COLO668 (cell line): ENCODE measurements around the gene ADAMTS9.
A peak's percentile ranks its signal among the peaks of the same experiment; 100 is the strongest.

ENCODE experiments used
- DNase-seq: peaks from one replicate; lab custom pipeline; 2025; ENCODE audit not compliant: unreplicated experiment; lab: John Stamatoyannopoulos, UW

Gene ADAMTS9, protein sequence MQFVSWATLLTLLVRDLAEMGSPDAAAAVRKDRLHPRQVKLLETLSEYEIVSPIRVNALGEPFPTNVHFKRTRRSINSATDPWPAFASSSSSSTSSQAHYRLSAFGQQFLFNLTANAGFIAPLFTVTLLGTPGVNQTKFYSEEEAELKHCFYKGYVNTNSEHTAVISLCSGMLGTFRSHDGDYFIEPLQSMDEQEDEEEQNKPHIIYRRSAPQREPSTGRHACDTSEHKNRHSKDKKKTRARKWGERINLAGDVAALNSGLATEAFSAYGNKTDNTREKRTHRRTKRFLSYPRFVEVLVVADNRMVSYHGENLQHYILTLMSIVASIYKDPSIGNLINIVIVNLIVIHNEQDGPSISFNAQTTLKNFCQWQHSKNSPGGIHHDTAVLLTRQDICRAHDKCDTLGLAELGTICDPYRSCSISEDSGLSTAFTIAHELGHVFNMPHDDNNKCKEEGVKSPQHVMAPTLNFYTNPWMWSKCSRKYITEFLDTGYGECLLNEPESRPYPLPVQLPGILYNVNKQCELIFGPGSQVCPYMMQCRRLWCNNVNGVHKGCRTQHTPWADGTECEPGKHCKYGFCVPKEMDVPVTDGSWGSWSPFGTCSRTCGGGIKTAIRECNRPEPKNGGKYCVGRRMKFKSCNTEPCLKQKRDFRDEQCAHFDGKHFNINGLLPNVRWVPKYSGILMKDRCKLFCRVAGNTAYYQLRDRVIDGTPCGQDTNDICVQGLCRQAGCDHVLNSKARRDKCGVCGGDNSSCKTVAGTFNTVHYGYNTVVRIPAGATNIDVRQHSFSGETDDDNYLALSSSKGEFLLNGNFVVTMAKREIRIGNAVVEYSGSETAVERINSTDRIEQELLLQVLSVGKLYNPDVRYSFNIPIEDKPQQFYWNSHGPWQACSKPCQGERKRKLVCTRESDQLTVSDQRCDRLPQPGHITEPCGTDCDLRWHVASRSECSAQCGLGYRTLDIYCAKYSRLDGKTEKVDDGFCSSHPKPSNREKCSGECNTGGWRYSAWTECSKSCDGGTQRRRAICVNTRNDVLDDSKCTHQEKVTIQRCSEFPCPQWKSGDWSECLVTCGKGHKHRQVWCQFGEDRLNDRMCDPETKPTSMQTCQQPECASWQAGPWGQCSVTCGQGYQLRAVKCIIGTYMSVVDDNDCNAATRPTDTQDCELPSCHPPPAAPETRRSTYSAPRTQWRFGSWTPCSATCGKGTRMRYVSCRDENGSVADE (N-terminal part only)

DNA sequence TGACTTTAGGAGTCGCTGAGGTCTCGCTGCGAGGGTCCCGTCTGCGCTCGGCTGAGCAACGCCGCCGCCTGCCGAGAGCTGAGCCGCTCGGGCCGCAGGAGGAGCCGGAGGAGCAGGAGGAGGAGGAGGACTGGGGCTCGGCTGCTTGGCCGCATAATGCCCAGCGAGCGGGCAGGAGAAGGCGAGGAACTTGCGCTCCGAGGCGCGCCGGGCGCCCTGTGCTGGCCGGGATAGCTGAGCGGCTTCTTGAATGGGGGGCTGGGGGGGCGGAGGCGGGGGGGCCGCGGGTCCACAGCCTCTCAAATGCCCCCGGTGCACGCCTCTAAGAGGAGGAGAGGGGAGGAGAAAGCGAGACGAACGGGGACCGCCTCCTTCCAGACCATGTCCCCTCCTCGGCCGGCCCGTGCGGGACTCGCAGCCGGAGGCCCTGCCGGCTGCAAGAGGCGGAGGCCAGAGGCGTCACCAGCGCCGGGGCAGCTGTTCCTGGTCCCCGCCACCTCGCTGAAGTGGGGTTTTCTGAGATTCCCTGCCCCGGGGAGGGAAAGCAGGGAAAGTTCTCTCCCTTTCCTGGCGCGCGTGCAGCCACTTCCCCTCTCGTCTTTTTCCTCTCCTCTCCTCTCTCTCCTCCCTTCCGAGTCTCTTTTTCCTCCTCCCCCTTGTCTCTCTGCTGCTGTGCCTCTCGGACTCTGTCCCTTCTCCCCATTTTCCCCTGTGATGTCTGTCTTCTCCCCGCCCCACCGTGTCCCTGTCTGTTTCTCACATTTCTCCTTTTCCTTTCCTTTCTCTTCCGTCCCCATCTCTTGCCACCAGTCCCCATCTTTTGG lies at the start of gene ADAMTS9:
Gene ADAMTS9, minus strand, starts transcription at position 220 of the 824 bp plus-strand sequence. CDS start 343 bp downstream, outside the sequence.
- peak; percentile 50 for DNase-seq

DNA sequence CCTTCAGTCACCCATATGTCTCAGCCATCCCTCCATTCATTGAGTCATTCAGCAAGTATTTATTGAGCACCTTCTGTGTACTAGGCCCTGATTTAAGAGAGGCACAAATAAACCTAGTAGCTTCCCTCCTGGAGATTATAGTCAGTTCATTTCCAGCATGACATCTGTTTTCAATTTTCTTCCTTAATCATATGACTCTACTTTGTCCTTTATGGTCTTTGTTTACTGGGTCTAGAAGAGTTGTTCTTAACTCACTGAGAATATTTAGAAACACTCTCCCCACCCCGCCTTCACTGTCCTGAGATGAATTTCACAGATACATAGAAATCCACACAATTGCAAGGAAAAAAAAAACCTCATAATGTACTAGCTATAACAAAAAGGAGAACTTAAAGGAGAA lies 44.8 kb upstream of the ADAMTS9 start:
- no peak for DNase-seq

DNA sequence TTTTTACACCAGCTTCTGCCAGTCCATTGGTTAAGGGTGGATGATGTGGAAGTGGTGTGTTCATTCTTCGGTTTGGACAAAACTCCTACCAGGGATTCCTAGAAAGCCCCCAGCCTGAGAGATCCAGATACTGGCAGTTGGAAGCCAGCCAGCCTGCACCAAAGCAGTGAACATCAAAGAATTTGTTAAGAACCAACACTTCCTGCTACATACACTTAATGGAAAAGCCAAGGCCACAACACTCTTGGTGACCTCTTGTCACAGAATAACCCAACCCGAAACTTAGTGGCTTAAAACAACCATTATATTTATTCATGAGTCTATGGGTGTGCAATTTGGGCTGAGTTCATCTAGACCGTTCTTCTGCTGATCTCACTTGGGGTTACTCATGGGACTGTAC lies 42.9 kb upstream of the ADAMTS9 start:
- no peak for DNase-seq

DNA sequence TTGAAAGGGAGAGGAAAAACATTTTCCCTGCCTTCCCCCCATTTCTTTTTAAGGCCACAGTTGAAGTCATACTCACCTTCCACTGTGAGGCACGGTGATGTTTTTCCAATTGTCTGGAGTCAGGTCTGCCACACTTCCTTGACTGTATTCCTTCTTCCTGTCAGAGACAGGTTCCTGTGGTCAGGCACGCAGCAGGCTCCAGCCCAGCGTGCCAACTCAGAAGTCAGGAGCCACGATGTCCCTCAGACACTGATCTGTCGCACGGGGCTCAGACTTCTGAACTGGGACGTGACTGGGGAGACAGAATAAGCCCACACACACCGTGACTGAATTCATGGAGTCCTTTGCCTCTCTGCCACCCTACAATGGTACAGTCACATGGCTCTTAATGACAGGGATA lies 41.2 kb upstream of the ADAMTS9 start:
- no peak for DNase-seq

DNA sequence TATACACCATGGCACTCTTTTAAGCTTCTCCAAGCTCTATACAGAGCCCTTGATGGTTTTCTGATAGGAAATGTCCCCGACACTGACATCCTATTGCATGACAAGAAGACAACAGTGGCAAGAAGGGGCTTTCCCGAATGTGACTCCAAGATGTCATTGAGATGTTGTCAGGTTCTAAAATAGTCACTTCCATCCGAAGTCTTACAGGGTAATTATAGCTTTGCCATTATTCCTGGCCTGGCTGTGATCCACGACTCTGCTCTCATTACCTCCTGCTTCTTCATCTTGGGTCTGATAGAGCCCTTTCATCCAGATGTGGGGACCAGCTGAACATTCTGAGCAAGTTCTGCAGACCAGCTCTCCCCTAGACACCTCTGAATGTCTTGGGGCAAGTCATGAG lies 40.6 kb upstream of the ADAMTS9 start:
- no peak for DNase-seq

DNA sequence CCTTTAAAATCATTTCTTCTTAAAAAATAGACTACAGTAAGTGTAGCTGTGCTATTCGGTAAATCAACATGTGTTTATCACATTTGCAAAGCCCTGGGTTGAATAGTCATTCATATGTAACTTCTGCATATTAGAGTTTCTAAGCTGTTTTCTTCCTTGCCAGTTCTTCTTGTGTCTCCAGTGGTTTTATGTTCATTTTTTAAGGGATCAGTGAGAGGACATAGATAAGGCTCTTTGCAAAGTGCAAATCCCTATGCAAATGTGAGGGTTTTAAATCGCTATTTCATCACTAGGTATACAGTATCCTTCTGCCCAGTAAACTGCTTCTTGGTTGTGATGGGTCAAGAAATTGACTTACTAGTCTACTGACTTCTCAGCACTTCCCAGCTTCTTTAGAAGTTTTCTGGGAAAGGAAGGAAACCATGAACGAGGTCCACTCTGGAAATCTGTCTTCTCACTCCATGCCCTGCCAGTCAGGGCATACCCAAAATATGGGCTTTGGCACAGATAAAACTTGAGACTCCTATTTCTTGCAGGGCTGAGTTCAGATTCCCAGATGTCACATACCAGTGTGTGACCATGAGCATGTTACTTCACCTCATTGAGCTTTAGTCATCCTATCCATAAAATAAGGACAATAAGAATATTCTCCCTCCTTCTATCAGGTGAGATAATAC lies 38.8 kb upstream of the ADAMTS9 start:
- no peak for DNase-seq

DNA sequence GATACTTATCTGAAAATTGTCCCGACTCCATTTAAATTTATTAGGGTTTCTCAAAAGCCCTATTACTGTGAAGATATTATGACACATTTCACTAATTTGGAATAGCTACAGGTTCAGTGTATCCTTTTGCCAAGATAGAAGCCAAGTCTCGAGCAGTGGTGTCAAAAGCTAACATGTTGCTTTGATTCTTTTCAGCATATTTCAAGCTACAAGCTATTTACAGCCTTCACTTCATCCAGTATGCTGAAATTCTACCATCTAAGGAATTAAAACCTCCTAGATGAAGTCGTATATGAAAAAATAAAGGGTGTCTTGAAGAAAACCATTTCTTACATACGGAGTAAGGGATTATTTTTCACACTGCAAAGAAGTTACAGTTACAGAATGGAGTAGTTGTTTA lies 31.2 kb upstream of the ADAMTS9 start:
- DNase-seq = no peak

DNA sequence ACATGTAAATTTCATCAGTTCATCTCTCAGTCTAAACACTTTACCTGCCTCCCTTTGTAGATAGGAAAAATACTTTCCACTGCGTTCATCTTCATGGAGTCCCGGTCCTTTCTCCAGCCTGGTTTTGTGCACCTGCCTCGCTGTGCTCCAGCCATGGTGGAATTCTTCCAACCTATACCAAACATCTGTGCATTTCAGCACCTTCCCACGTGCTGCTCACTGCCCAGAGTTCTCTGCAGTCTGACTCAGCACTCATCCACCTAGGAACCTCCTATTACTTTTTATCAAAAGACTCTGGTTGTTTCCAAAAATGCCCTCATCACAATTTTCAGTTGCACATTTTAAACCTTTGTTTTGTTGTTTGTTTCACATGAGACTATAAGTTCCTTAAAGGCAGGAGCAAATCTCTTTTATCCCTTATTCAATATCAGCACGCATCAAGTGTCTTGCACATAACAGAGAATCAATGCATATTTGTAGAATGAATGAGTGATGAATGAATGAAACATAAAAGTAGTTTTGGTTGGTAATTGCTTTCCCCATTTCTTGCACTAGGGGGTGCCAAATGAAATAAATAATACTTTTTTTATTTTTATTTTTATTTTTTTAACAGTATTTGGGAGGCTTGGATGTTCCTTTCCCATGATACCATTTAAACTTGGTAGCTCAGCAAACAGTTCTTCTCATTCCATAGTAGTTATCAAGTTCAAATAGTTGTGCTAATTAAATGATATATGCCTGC lies 30.2 kb upstream of the ADAMTS9 start:
- no peak for DNase-seq

DNA sequence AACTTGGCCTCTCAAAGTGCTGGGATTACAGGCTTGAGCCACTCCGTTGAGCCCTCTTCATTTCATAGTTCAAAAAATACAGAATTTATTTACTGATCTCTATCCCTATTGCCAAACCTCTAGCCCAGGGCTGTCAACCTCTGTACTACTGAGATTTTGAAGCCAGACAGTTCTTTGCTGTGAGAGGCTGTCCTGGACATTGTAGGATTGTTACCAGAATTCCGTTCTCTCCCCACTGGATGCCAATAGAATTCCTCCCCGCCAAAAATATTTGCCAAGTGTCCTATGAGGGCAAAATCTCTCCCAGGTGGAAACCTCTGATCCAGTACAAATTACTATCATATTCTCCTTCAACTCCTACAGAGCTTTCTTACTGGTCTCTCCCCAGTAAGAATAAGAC lies 29.6 kb upstream of the ADAMTS9 start:
- no peak for DNase-seq

DNA sequence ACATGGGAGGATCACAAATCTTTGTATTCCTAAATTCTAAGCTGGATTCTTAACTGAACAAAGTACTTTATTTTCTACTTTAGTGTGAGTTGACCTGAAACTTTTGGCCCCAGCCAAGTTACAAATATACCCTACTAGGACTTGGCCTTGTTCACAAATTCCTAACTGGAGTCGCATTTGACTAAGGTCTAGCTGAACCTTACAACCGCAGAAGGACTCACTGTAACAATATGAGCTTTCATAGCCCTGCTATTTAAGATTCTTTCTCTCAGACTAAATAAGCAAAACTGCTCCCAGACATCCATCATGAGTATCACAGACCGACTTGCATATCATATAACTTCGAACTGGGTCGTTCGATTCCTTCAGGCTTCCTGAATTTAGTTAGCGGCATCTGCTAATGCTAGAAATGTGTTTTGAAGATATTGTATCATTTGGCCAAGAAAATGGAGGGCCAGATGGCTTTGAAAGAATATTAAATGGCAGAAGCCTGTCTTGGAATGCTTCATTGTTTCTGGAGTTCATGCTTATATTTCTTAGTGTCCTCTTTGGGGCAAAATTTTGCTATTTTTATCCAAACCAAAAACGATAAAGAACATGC lies 28.4 kb upstream of the ADAMTS9 start:
- no peak for DNase-seq

DNA sequence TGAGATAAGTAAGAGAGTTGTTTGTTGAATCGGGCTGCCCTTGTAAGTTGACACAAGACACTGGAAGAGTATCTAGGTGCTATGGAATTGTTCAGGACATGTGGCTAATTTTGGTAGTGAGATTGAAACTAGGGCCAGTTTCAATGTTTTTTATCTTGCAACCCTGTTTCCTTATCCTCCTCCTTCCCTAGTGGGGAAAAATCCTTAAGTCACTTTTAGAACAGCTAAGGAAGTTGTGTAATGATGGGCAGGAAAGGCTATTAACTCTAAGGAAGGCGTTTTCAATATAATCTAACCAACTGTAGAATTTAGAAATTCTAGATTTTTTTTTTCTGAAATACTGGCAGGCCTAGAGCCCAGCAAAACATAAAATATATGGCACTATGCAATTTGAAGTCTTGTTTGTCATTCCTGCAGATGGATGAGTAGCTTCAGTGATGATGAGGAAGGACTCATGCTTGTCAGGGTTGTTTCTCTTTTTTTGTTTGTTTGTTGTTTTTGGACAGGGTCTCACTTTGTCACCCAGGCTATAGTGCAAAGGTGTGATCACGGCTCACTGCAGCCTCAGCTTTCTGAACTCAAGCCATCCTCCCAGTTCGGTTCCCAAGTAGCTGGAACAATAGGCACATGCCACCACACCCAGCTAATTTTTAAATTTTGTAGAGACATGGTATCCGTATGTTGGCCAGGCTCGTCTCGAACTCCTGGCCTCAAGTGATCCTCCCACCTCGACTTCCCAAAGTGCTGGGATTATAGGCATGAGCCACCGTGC lies 27.6 kb upstream of the ADAMTS9 start:
- no peak for DNase-seq

DNA sequence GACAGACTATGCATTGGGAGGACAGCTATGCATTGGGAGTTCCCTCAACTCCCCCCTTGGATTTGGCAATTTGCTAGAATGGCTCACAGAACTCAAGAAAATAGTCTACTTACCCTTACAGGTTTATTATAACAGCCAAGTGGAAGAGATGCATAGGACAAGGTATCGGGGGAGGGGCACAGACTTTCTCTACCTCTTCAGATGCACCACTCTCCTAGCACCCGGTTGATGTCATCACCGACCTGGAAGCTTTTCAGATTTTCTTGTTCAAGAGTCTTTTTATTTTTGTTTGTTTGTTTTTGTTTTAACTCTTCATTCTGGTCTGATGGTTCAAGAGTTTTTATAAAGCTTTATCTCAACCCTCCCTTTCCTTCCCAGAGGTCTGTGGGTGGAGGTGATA lies 20.7 kb upstream of the ADAMTS9 start:
- DNase-seq = no peak

DNA sequence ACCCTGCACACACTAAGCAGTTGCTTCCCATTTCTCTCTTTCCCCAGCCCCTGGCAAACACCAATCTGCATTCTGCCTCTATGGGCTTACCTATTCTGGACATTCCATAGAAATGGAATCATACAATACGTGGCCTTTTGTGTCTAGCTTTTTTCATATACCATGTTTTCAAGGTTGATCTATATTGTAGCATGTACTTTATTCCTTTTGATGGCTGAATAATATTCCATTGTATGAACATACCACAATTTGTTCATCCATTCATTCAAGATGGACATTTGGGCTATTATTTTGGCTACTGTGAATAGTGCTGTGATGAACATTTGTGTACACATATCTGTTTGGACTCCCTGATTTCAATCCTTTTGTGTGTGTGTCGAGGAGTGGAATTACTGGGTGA lies 18.1 kb upstream of the ADAMTS9 start:
- DNase-seq = no peak

DNA sequence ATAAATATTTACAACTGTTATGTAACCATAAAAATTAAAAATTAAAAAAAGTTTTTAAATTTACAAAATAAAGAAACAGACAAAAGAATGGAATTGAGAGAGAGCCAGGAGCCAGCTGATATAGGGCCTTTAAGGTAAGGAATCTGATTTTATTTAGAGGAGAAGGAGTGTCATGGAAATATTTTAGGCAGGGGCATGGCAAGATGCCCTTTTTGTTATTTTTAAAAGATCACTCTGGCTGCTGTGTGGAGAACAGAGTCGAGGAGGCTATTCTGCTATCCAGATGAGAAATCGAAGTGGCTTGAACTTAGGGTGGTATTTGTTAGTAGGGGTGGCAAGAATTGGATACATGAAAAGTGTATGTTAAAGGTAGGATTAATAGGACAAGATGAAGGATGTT lies 9.1 kb upstream of the ADAMTS9 start:
- DNase-seq = no peak

DNA sequence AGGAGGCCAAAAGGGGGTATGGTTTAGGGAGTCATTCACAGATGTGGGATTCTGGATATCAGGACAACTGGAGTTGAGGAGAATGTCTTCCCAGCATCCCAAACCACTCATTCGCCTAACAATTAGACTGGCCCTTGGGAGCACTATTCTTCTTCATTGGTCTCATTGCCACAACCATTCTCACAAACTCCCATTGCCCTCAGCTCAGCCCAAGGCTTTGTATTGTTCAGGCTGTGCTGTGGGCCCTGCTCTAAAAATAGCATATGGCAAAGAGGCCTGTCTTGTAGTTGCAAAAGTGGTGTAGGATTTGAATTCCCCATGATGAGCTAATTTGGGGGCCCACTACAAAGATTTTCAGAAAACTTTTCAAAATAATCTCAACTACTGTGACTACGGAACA lies 6.3 kb upstream of the ADAMTS9 start:
- DNase-seq = no peak

DNA sequence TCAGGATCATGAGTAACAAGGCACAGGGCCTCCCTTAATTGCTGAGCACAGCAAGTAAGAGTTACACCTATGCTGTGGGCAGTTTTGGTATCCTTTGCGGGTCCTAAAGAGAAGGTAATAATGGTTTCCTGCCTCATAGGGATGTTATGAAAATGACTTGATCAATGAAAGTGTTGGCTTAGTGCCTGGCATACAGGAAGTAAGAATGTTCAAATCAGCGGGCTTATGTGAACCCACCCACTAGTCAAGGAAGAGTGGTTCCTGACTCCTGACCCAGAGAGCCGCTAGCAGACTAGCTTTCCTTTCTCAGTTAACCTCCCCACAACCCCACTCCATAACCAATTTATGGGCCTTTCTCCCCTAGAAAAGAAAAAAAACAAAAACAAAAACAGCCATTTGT lies 5.2 kb upstream of the ADAMTS9 start:
- DNase-seq = no peak

DNA sequence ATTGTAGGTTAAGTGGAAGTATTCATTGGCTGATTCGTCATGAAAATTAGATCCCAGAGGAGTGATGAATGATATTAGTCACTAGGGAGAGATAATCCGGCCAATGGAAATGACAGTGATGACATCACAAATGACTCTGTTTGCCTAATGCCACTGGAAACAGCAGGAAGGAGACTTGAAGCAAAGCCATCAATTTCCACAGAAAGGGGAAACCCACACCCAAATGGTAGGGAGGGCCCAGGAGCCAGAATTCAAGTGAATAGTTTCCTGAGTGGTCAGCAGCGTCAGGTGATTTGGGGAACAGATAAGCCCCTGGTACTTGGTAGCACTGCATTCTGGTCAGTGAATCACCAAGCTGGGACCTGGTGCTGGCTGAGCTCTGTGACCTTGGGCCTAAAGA lies 3.3 kb upstream of the ADAMTS9 start:
- no peak for DNase-seq

DNA sequence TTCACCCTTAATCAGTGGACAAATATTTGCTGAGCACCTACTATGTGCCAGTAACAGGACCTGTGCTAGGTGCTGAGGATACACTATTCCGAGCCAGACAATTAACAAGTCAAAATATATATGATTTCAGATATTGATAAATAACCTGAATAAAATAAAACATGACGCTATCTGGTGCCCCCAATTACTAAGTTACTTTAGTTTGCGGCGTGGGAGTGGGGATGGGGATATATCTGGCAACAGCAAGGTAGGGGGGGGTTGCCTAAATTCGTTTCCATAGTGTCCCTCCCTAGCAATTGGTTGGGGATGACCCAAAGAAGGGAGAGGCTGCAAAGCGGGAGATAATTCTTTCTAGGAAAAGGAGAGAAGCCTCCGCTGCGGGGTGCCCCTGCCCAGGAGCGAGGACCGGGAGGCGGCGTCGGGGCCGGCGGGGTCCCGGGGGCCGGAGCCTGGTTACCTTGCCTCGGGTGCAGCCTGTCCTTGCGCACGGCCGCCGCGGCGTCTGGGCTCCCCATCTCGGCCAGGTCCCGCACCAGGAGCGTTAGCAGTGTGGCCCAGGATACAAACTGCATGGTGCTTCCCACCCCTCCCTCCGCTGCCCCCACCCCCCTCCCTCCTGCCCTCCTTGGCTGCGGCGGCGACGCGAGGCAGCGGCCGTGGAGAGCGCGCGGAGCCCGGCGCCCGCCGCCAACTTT lies 567 bp downstream of the ADAMTS9 start:
- DNase-seq = peak; percentile 37
